ENCODE data around the gene FAM240A.

The FAM240A gene

GRCh38 chr3:46628901-46629369 lies 16.6 kb downstream of the FAM240A start:
- H3K27ac ChIP-seq, result peak overlapping the region; percentile 98
- no peaks in the 10 kb centered on the region for H3K36me3 ChIP-seq (ENCODE audit: insufficient read depth, low read length)
- TF ChIP-seq FOXP2 (optimal IDR thresholded peaks at IDR 0.05; ENCODE audit: control extremely low read depth, extremely low read length, insufficient read depth) (no peak), EZH2 (IDR thresholded peaks at IDR 0.05) (no peak), POLR2AphosphoS5 (IDR thresholded peaks at IDR 0.05; ENCODE audit: borderline replicate concordance, low read depth, low read length) (no peak)
- no peaks in the 10 kb centered on the region for H3K9me3 ChIP-seq (ENCODE audit: low read depth, low read length)
- H3K4me3 ChIP-seq, result peak overlapping the region; percentile 56
- no peak for DNase-seq (ENCODE audit: low read depth, low spot score)
- H3K9ac ChIP-seq (ENCODE audit: insufficient read length), result peak overlapping the region; percentile 63

- Histone ChIP-seq H3K27ac (peak overlapping the region; percentile 98), H3K9me3 (ENCODE audit: low read depth, low read length) (no peaks in the 10 kb centered on the region), H3K36me3 (ENCODE audit: insufficient read depth, low read length) (no peaks in the 10 kb centered on the region), H3K9ac (ENCODE audit: insufficient read length) (peak overlapping the region; percentile 63), H3K4me3 (peak overlapping the region; percentile 56)
- no peak for DNase-seq (ENCODE audit: low read depth, low spot score)
- peak; percentile 36; the same call in 1 of the 2 replicates for TF ChIP-seq POLR2AphosphoS5 (IDR thresholded peaks at IDR 0.05; ENCODE audit: borderline replicate concordance, low read depth, low read length)
- TF ChIP-seq EZH2 (IDR thresholded peaks at IDR 0.05), result no peak
These were observed 17.5 kb downstream of the FAM240A start for GRCh38 chr3:46629551-46630517.

GRCh38 chr3:46632792-46633191 lies 20.5 kb downstream of the FAM240A start:
- H3K9ac ChIP-seq (ENCODE audit: insufficient read length), result no peak overlapping the region
- H3K9me3 ChIP-seq (ENCODE audit: low read depth, low read length), result no peaks in the 10 kb centered on the region
- no peak overlapping the region for H3K4me3 ChIP-seq
- TF ChIP-seq FOXP2 (optimal IDR thresholded peaks at IDR 0.05; ENCODE audit: control extremely low read depth, extremely low read length, insufficient read depth) (no peak), POLR2AphosphoS5 (IDR thresholded peaks at IDR 0.05; ENCODE audit: borderline replicate concordance, low read depth, low read length) (no peak)
- no peak overlapping the region for H3K27ac ChIP-seq
- no peaks in the 10 kb centered on the region for H3K36me3 ChIP-seq (ENCODE audit: insufficient read depth, low read length)
- no peak for DNase-seq (ENCODE audit: low read depth, low spot score)

- no peak for DNase-seq (ENCODE audit: low read depth, low spot score)
- H3K27ac ChIP-seq, result no peak overlapping the region
- H3K36me3 ChIP-seq (ENCODE audit: insufficient read depth, low read length), result no peaks in the 10 kb centered on the region
- TF ChIP-seq POLR2AphosphoS5 (IDR thresholded peaks at IDR 0.05; ENCODE audit: borderline replicate concordance, low read depth, low read length), result no peak
- TF ChIP-seq EZH2 (IDR thresholded peaks at IDR 0.05), result no peak
- no peak for TF ChIP-seq FOXP2 (optimal IDR thresholded peaks at IDR 0.05; ENCODE audit: control extremely low read depth, extremely low read length, insufficient read depth)
- H3K4me3 ChIP-seq, result no peak overlapping the region
- no peak overlapping the region for H3K9ac ChIP-seq (ENCODE audit: insufficient read length)
- no peaks in the 10 kb centered on the region for H3K9me3 ChIP-seq (ENCODE audit: low read depth, low read length)
These were observed 22.5 kb downstream of the FAM240A start for GRCh38 chr3:46634856-46635255.

- H3K4me3 ChIP-seq, result no peak overlapping the region
- TF ChIP-seq POLR2AphosphoS5 (IDR thresholded peaks at IDR 0.05; ENCODE audit: borderline replicate concordance, low read depth, low read length), result no peak
- TF ChIP-seq FOXP2 (optimal IDR thresholded peaks at IDR 0.05; ENCODE audit: control extremely low read depth, extremely low read length, insufficient read depth), result no peak
- no peak for TF ChIP-seq EZH2 (IDR thresholded peaks at IDR 0.05)
These were observed 26.9 kb downstream of the FAM240A start for GRCh38 chr3:46639221-46639620.

GRCh38 chr3:46640927-46641326 lies 28.6 kb downstream of the FAM240A start:
- DNase-seq (ENCODE audit: low read depth, low spot score), result no peak
- TF ChIP-seq EZH2 (IDR thresholded peaks at IDR 0.05) (no peak), FOXP2 (optimal IDR thresholded peaks at IDR 0.05; ENCODE audit: control extremely low read depth, extremely low read length, insufficient read depth) (no peak), POLR2AphosphoS5 (IDR thresholded peaks at IDR 0.05; ENCODE audit: borderline replicate concordance, low read depth, low read length) (no peak)

More at GRCh38 chr3:46639221-46639620, 26.9 kb downstream of the FAM240A start:
- Histone ChIP-seq H3K9ac (ENCODE audit: insufficient read length) (no peak overlapping the region), H3K9me3 (ENCODE audit: low read depth, low read length) (no peaks in the 10 kb centered on the region), H3K27ac (no peak overlapping the region), H3K36me3 (ENCODE audit: insufficient read depth, low read length) (no peaks in the 10 kb centered on the region)
- no peak for DNase-seq (ENCODE audit: low read depth, low spot score)

GRCh38 chr3:46642971-46643370 lies 30.6 kb downstream of the FAM240A start:
- H3K27ac ChIP-seq, result no peak overlapping the region
- TF ChIP-seq POLR2AphosphoS5 (IDR thresholded peaks at IDR 0.05; ENCODE audit: borderline replicate concordance, low read depth, low read length) (no peak), FOXP2 (optimal IDR thresholded peaks at IDR 0.05; ENCODE audit: control extremely low read depth, extremely low read length, insufficient read depth) (no peak), EZH2 (IDR thresholded peaks at IDR 0.05) (no peak)
- H3K9ac ChIP-seq (ENCODE audit: insufficient read length), result no peak overlapping the region
- no peak overlapping the region for H3K4me3 ChIP-seq
- H3K36me3 ChIP-seq (ENCODE audit: insufficient read depth, low read length), result no peaks in the 10 kb centered on the region
- DNase-seq (ENCODE audit: low read depth, low spot score), result no peak
- H3K9me3 ChIP-seq (ENCODE audit: low read depth, low read length), result no peaks in the 10 kb centered on the region

More at GRCh38 chr3:46640927-46641326, 28.6 kb downstream of the FAM240A start:
- Histone ChIP-seq H3K4me3 (no peak overlapping the region), H3K9ac (ENCODE audit: insufficient read length) (no peak overlapping the region), H3K27ac (no peak overlapping the region), H3K36me3 (ENCODE audit: insufficient read depth, low read length) (no peaks in the 10 kb centered on the region), H3K9me3 (ENCODE audit: low read depth, low read length) (no peaks in the 10 kb centered on the region)

GRCh38 chr3:46643701-46644100 lies 31.4 kb downstream of the FAM240A start:
- DNase-seq (ENCODE audit: low read depth, low spot score), result no peak
- Histone ChIP-seq H3K9ac (ENCODE audit: insufficient read length) (no peak overlapping the region), H3K4me3 (no peak overlapping the region), H3K9me3 (ENCODE audit: low read depth, low read length) (no peaks in the 10 kb centered on the region), H3K27ac (no peak overlapping the region), H3K36me3 (ENCODE audit: insufficient read depth, low read length) (no peaks in the 10 kb centered on the region)
- no peak for TF ChIP-seq EZH2 (IDR thresholded peaks at IDR 0.05)
- no peak for TF ChIP-seq FOXP2 (optimal IDR thresholded peaks at IDR 0.05; ENCODE audit: control extremely low read depth, extremely low read length, insufficient read depth)
- TF ChIP-seq POLR2AphosphoS5 (IDR thresholded peaks at IDR 0.05; ENCODE audit: borderline replicate concordance, low read depth, low read length), result no peak

All from SK-N-MC (cell line).